ENCODE data around the gene MGAM2. TPM values are rescaled to one million over a fixed set of nuclear protein-coding genes. Genes with fewer than 3 reads are reported as not detected.

The MGAM2 gene
- total and polyA plus RNA-seq, 10 of the 15 experiments (the other 5 are each of a cell fraction or from before 2014, with no cell fraction given), result 0.01 to 0.16 (median 0.03) TPM; not detected in 6

DNA sequence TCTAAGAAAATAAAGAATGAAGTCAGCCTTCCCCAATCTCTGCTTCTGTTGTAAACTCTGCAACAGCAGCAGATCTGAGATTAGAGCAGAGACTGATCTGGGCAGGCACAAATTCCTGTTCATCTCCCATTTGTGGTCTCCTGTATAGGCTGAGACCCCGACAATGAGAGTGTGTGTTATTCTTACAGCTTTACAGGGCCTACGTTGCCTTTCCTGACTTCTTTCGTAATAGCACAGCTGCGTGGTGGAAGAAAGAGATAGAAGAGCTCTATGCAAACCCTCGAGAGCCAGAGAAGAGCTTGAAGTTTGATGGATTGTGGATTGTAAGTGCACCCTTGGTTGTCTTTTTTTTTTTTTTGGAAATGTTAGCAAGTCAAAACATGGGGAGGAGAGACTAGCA lies 74.3 kb downstream of the MGAM2 start:
- H3K27me3 ChIP-seq (replicated peaks in 1 of 2; ENCODE audit: control insufficient read depth in 2 of 2, insufficient read depth in 2 of 2, low read length in 1 of 2), result no peaks in the 10 kb centered on the region
- no peaks in the 10 kb centered on the region for H3K36me3 ChIP-seq (ENCODE audit: control insufficient read depth in 2 of 2, insufficient read depth in 2 of 2, low read length in 1 of 2)
- CTCF ChIA-PET, result interaction anchor here (2.4 kb wide), 1 partner anchor 210 kb away, joined by 11 read pairs; no protein-coding TSS in a partner anchor
- no peak for ATAC-seq
- no TSS peak for BruUV-seq (replicated peaks)
- no peaks in the 10 kb centered on the region for H3K9me3 ChIP-seq (replicated peaks; ENCODE audit: control insufficient read depth, insufficient read depth, low read length)
- intact Hi-C loops (cut with micrococcal nuclease; ENCODE audit: unreplicated experiment), result no loop called here
- POLR2A ChIA-PET, result no interaction called here
- SMC1A ChIA-PET (ENCODE audit: uncharacterized antibody, unreplicated experiment), result interaction anchor here (2.5 kb wide), 1 partner anchor 210 kb away, joined by 11 read pairs; no protein-coding TSS in a partner anchor
- no peak for DNase-seq (ENCODE audit: low read depth, low spot score)
- RAD21 ChIA-PET (ENCODE audit: unreplicated experiment), result no interaction called here
- in situ Hi-C loops (cut with MboI), result no loop called here
- no peak for FAIRE-seq
- no peak overlapping the region for H3K27ac ChIP-seq (ENCODE audit: control insufficient read depth, insufficient read depth)
- H3K79me2 ChIP-seq (ENCODE audit: control insufficient read depth, insufficient read depth, low read length), result no peaks in the 10 kb centered on the region
- no peak overlapping the region for H3K4me2 ChIP-seq (ENCODE audit: control insufficient read depth, insufficient read depth)
- TF ChIP-seq PAX8 (IDR thresholded peaks at IDR 0.05) (no peak), NBN (IDR thresholded peaks at IDR 0.05) (no peak), TBL1XR1 (IDR thresholded peaks at IDR 0.05; ENCODE audit: low read depth, low read length) (no peak), SMAD1 (IDR thresholded peaks at IDR 0.05; ENCODE audit: low read depth, partially characterized antibody) (no peak), TAF1 (IDR thresholded peaks at IDR 0.05; ENCODE audit: borderline replicate concordance, low read depth, low read length) (no peak), RELA (IDR thresholded peaks at IDR 0.05; ENCODE audit: borderline replicate concordance, partially characterized antibody) (no peak), KDM1A (IDR thresholded peaks at IDR 0.05; ENCODE audit: borderline replicate concordance) (no peak), CHD2 (IDR thresholded peaks at IDR 0.05; ENCODE audit: borderline replicate concordance, low read depth, low read length) (no peak), JUND (IDR thresholded peaks at IDR 0.05; ENCODE audit: low read depth, low read length) (no peak), CBFB (IDR thresholded peaks at IDR 0.05; ENCODE audit: low read depth) (no peak), ZZZ3 (IDR thresholded peaks at IDR 0.05; ENCODE audit: control insufficient read depth, insufficient read length, low read depth) (no peak)
- H3K9ac ChIP-seq (ENCODE audit: control insufficient read depth, insufficient read depth, low read length), result no peak overlapping the region
- no peaks in the 10 kb centered on the region for H4K20me1 ChIP-seq (ENCODE audit: control insufficient read depth, insufficient read depth)
- 12% methylated on average over 5 of the region's 5 CpGs for WGBS (ENCODE audit: insufficient coverage, insufficient replicate concordance, low lambda C conversion rate, missing lambda C conversion rate)
- no peak overlapping the region for H3K4me3 ChIP-seq
- H2AFZ ChIP-seq (ENCODE audit: control insufficient read depth, low read depth, low read length), result no peak overlapping the region
- H3K4me1 ChIP-seq (ENCODE audit: control insufficient read depth, insufficient read depth, low read length), result no peaks in the 10 kb centered on the region
